Hepatocyte (in vitro differentiated cells): ENCODE measurements around the gene CCDC34.

Source experiments
- EZH2 ChIP-seq: fragments of 200-600 bp; sonication (generic); IDR thresholded peaks from 2 replicates; pipeline ENCODE4 v1.6.1; 2016; ENCODE audit warnings: antibody characterized with exemption, mild to moderate bottlenecking, borderline replicate concordance
- EZH2phosphoT487 ChIP-seq: fragments of 200-600 bp; sonication (generic); IDR thresholded peaks from one replicate; pipeline ENCODE4 v1.6.1; 2018; ENCODE audit warnings: antibody characterized with exemption, mild to moderate bottlenecking, low read depth, moderate library complexity; ENCODE audit not compliant: unreplicated experiment, severe bottlenecking
- TF ChIP-seq, protein P1 (sequence below): fragments of 200-600 bp; sonication (generic); IDR thresholded peaks from 2 replicates; pipeline ENCODE4 v1.5.1; 2016; ENCODE audit warnings: antibody characterized with exemption, mild to moderate bottlenecking; ENCODE audit not compliant: poor library complexity

DNA sequence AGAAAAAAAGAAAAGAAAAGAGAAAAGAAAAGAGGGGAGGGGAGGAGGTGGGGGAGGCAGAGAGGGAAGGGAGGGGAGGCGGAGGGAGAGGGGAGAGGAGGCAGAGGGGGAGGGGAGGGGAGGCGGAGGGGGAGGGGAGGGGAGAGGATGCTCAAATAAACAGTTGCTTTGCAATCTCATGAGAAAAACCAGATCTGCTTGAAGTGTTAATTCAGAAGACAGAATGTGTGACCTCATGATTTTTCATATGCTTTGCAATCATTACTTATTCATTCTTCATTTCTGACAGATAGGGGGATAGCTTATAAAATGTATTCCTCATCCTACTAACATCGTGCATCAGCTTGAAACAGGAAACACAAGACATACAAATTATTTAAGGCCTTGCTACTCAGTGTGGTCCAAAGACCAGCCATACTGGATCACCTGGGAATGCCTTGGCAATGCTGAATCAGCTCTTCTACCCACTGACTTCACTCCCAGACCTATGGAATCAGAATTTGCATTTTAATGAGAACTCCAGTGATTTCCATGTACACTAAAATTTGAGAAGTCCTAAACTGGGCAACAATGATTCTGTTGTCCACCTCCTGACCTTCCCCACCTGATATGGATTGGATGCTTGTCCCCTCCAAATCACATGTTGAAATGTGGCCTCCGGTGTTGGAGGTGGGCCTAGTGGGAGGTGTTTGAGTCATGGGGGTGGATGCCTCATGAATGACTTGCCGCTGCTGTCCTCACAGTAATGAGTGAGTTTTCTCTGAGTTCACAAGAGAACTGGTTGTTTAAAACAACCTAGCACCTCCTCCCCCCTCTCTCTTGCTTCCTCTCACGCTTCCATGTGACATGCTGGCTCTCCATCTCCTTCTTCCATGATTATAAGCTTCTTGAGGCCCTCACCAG is 69.2 kb downstream of the CCDC34 start:
- TF ChIP-seq, protein P1, sequence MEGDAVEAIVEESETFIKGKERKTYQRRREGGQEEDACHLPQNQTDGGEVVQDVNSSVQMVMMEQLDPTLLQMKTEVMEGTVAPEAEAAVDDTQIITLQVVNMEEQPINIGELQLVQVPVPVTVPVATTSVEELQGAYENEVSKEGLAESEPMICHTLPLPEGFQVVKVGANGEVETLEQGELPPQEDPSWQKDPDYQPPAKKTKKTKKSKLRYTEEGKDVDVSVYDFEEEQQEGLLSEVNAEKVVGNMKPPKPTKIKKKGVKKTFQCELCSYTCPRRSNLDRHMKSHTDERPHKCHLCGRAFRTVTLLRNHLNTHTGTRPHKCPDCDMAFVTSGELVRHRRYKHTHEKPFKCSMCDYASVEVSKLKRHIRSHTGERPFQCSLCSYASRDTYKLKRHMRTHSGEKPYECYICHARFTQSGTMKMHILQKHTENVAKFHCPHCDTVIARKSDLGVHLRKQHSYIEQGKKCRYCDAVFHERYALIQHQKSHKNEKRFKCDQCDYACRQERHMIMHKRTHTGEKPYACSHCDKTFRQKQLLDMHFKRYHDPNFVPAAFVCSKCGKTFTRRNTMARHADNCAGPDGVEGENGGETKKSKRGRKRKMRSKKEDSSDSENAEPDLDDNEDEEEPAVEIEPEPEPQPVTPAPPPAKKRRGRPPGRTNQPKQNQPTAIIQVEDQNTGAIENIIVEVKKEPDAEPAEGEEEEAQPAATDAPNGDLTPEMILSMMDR = no peak
- TF ChIP-seq EZH2phosphoT487 (no peak), EZH2 (no peak)
